Testis (tissue), 2 donors: ENCODE results near the gene TWIST2.

Experiments
- POLR2A ChIP-seq: fragments of 450-650 bp; IDR thresholded peaks from one replicate; pipeline ENCODE4 v1.6.1; 2017; ENCODE audit warnings: antibody characterized with exemption, mild to moderate bottlenecking, moderate library complexity
- TF ChIP-seq, protein P1 (sequence below), 3 experiments: fragments of 450-650 bp in 2 of 3; fragments of 200-600 bp in 1 of 3; sonication (generic) in 1 of 3; IDR thresholded peaks; one replicate each; pipeline ENCODE4 v1.5.1; 2016 to 2019; ENCODE audit warnings: antibody characterized with exemption in 3 of 3, mild to moderate bottlenecking in 2 of 3, moderate library complexity in 1 of 3

DNA sequence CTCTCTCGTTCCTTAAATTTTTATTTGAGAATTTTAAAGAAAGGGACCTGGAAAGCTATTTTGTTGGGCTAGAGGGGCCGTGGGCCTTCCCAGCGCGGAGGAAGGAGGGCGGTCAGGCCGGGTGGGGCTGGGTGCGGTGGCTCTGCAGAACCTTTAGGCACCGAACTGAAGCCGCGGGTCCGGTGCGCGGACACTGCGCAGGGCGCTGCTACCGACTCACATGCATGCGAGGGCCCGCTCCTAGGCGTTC is 1.6 kb upstream of the TWIST2 start:
- TF ChIP-seq, protein P1, sequence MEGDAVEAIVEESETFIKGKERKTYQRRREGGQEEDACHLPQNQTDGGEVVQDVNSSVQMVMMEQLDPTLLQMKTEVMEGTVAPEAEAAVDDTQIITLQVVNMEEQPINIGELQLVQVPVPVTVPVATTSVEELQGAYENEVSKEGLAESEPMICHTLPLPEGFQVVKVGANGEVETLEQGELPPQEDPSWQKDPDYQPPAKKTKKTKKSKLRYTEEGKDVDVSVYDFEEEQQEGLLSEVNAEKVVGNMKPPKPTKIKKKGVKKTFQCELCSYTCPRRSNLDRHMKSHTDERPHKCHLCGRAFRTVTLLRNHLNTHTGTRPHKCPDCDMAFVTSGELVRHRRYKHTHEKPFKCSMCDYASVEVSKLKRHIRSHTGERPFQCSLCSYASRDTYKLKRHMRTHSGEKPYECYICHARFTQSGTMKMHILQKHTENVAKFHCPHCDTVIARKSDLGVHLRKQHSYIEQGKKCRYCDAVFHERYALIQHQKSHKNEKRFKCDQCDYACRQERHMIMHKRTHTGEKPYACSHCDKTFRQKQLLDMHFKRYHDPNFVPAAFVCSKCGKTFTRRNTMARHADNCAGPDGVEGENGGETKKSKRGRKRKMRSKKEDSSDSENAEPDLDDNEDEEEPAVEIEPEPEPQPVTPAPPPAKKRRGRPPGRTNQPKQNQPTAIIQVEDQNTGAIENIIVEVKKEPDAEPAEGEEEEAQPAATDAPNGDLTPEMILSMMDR (IDR thresholded peaks at IDR 0.05), result no peak
- TF ChIP-seq POLR2A, result no peak
